Measurements from ENCODE around the gene BACE1-AS. TPM values are rescaled to one million over a fixed set of nuclear protein-coding genes. Genes with fewer than 3 reads are reported as not detected.

Gene BACE1-AS
- total RNA-seq, 2 donors from 2014 or later, result 4.8 to 19.1 TPM

- WGBS, result 85% methylated on average over 6 of the region's 6 CpGs
- DNase-seq (ENCODE audit: low spot score), result no peak
- H3K36me3 ChIP-seq, result peaks cover 0 to 3% of the 10 kb centered on the region in 2 donors
- no peaks in the 10 kb centered on the region for H3K27me3 ChIP-seq (replicated peaks; ENCODE audit: insufficient read depth)
- intact Hi-C loops (cut with DNase I), result no loop called here
- no peak overlapping the region for H3K27ac ChIP-seq
- no peaks in the 10 kb centered on the region for H3K9me3 ChIP-seq
- TF ChIP-seq CTCF (IDR thresholded peaks at IDR 0.05) (no peak), POLR2AphosphoS5 (IDR thresholded peaks at IDR 0.05) (no peak), POLR2A (IDR thresholded peaks at IDR 0.05) (no peak)
- H3K4me3 ChIP-seq, result no peak overlapping the region
- H3K4me1 ChIP-seq (replicated peaks), result no peaks in the 10 kb centered on the region
Observed at GRCh38 chr11:117296881-117297280, 5.7 kb downstream of the BACE1-AS start.

GRCh38 chr11:117298195-117298594 lies 7.0 kb downstream of the BACE1-AS start:
- Histone ChIP-seq H3K9me3 (no peaks in the 10 kb centered on the region), H3K27ac (no peak overlapping the region), H3K4me1 (replicated peaks) (no peaks in the 10 kb centered on the region), H3K27me3 (replicated peaks; ENCODE audit: insufficient read depth) (no peaks in the 10 kb centered on the region), H3K36me3 (peaks cover 0 to 3% of the 10 kb centered on the region in 2 donors), H3K4me3 (no peak overlapping the region)
- no peak for DNase-seq (ENCODE audit: low spot score)
- TF ChIP-seq POLR2A (IDR thresholded peaks at IDR 0.05), result no peak
- TF ChIP-seq CTCF (IDR thresholded peaks at IDR 0.05), result no peak
- no peak for TF ChIP-seq POLR2AphosphoS5 (IDR thresholded peaks at IDR 0.05)
- intact Hi-C loops (cut with DNase I), result no loop called here
- 94% methylated on average over 8 of the region's 8 CpGs for WGBS

- no peak for TF ChIP-seq POLR2A (IDR thresholded peaks at IDR 0.05)
- TF ChIP-seq CTCF (IDR thresholded peaks at IDR 0.05), result no peak
- TF ChIP-seq POLR2AphosphoS5 (IDR thresholded peaks at IDR 0.05), result no peak
- H3K4me1 ChIP-seq (replicated peaks), result no peaks in the 10 kb centered on the region
- H3K9me3 ChIP-seq, result no peaks in the 10 kb centered on the region
- intact Hi-C loops (cut with DNase I), result no loop called here
- WGBS, result 47% methylated on average over 12 of the region's 12 CpGs
- no peaks in the 10 kb centered on the region for H3K36me3 ChIP-seq
- no peak overlapping the region for H3K27ac ChIP-seq
- no peak overlapping the region for H3K4me3 ChIP-seq
- no peaks in the 10 kb centered on the region for H3K27me3 ChIP-seq (replicated peaks; ENCODE audit: insufficient read depth)
- no peak for DNase-seq (ENCODE audit: low spot score)
Observed at GRCh38 chr11:117299351-117300282, 8.5 kb downstream of the BACE1-AS start.

- WGBS, result 10% methylated on average over 13 of the region's 17 CpGs
Observed at GRCh38 chr11:117300283-117300663, 9.1 kb downstream of the BACE1-AS start.

More at GRCh38 chr11:117300283-117300663, 9.1 kb downstream of the BACE1-AS start:
- H3K27me3 ChIP-seq (replicated peaks; ENCODE audit: insufficient read depth), result no peaks in the 10 kb centered on the region
- TF ChIP-seq CTCF (IDR thresholded peaks at IDR 0.05) (no peak), POLR2AphosphoS5 (IDR thresholded peaks at IDR 0.05) (no peak), POLR2A (IDR thresholded peaks at IDR 0.05) (no peak)
- DNase-seq (ENCODE audit: low spot score), result no peak
- intact Hi-C loops (cut with DNase I), result no loop called here
- no peaks in the 10 kb centered on the region for H3K9me3 ChIP-seq
- H3K27ac ChIP-seq, result no peak overlapping the region
- no peaks in the 10 kb centered on the region for H3K36me3 ChIP-seq
- no peaks in the 10 kb centered on the region for H3K4me1 ChIP-seq (replicated peaks)
- H3K4me3 ChIP-seq, result no peak overlapping the region
